ENCODE results near the gene APOBEC3F.

APOBEC3F gene

GRCh38 chr22:39092111-39092862 is 51.6 kb downstream of the APOBEC3F start:
- H3K36me3 ChIP-seq (ENCODE audit: control insufficient read depth, insufficient read depth, low read length) = no peaks in the 10 kb centered on the region

DNA sequence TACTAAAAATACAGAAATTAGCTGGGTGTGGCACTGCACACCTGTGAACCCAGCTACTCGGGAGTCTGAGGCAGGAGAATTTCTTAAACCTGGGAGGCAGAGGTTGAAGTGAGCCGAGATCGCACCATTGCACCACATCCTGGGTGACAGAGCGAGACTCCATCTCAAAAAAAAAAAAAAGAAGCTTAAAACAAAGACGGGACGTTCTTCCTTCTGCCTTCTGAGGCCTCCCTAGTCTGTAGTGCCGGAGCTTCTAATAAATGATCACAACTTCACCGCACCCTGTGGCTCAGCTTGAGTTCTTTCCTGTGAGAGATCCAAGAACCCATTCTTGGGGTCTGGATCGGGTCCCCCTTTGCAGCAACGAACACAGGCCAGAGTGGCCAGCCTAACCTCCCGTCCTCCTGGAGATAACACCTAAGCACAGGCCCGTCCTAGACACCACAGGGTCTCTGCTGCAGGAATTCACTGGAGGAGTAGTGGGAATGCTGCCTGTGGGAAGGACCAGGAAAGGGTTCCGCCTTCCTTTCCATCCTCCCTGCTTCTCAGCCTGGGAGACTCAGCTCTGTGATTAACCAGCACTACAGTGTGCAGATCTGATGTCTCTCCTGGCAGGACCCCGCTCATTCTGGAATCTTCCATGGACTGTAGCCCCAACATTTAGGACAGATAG is 54.2 kb downstream of the APOBEC3F start:
- 90 to 92% methylated on average over 14 of the region's 14 CpGs for WGBS, 2 experiments
- no peaks in the 10 kb centered on the region for H3K27me3 ChIP-seq (ENCODE audit: control insufficient read depth, insufficient read depth, low read length, poor library complexity, severe bottlenecking)
- no peak overlapping the region for H3K4me3 ChIP-seq (ENCODE audit: insufficient read depth, low read depth, low read length)
- H3K27ac ChIP-seq (ENCODE audit: insufficient read depth, low read depth, low read length, poor library complexity, severe bottlenecking) = no peak overlapping the region
- H3K4me1 ChIP-seq (ENCODE audit: control insufficient read depth, insufficient read depth, low read length) = peaks cover 19% of the 10 kb centered on the region
- no peaks in the 10 kb centered on the region for H3K36me3 ChIP-seq (ENCODE audit: control insufficient read depth, insufficient read depth, low read length)
- H3K9me3 ChIP-seq (ENCODE audit: control insufficient read depth, low read length) = no peaks in the 10 kb centered on the region

More at GRCh38 chr22:39092111-39092862, 51.6 kb downstream of the APOBEC3F start:
- Histone ChIP-seq H3K9me3 (ENCODE audit: control insufficient read depth, low read length) (no peaks in the 10 kb centered on the region), H3K27me3 (ENCODE audit: control insufficient read depth, insufficient read depth, low read length, poor library complexity, severe bottlenecking) (no peaks in the 10 kb centered on the region), H3K4me3 (ENCODE audit: insufficient read depth, low read depth, low read length) (no peak overlapping the region), H3K4me1 (ENCODE audit: control insufficient read depth, insufficient read depth, low read length) (peaks cover 15% of the 10 kb centered on the region), H3K27ac (ENCODE audit: insufficient read depth, low read depth, low read length, poor library complexity, severe bottlenecking) (no peak overlapping the region)
- 88 to 89% methylated on average over 8 of the region's 8 CpGs for WGBS, 2 experiments

- H3K36me3 ChIP-seq (ENCODE audit: control insufficient read depth, insufficient read depth, low read length) = no peaks in the 10 kb centered on the region
Measured at GRCh38 chr22:39095971-39096370, 55.3 kb downstream of the APOBEC3F start.

GRCh38 chr22:39097098-39098020 is 56.7 kb downstream of the APOBEC3F start, which contains the start of gene APOBEC3H:
Gene APOBEC3H, plus strand, starts transcription at chr22:39097244. Its CDS starts 3,035 bp downstream, at chr22:39100279.
- H3K4me1 ChIP-seq (ENCODE audit: control insufficient read depth, insufficient read depth, low read length) = peaks cover 19% of the 10 kb centered on the region
- H3K27ac ChIP-seq (ENCODE audit: insufficient read depth, low read depth, low read length, poor library complexity, severe bottlenecking) = peak within 1 kb of the TSS; percentile 18
- H3K9me3 ChIP-seq (ENCODE audit: control insufficient read depth, low read length) = no peaks in the 10 kb centered on the region
- H3K4me3 ChIP-seq (ENCODE audit: insufficient read depth, low read depth, low read length) = no peak within 1 kb of the TSS
- no peaks in the 10 kb centered on the region for H3K36me3 ChIP-seq (ENCODE audit: control insufficient read depth, insufficient read depth, low read length)
- no peaks in the 10 kb centered on the region for H3K27me3 ChIP-seq (ENCODE audit: control insufficient read depth, insufficient read depth, low read length, poor library complexity, severe bottlenecking)
- 74 to 80% methylated on average over 8 to 9 of the region's 9 CpGs for WGBS, 2 experiments

More at GRCh38 chr22:39095971-39096370, 55.3 kb downstream of the APOBEC3F start:
- H3K27me3 ChIP-seq (ENCODE audit: control insufficient read depth, insufficient read depth, low read length, poor library complexity, severe bottlenecking) = no peaks in the 10 kb centered on the region
- no peaks in the 10 kb centered on the region for H3K9me3 ChIP-seq (ENCODE audit: control insufficient read depth, low read length)
- no peak overlapping the region for H3K4me3 ChIP-seq (ENCODE audit: insufficient read depth, low read depth, low read length)
- H3K27ac ChIP-seq (ENCODE audit: insufficient read depth, low read depth, low read length, poor library complexity, severe bottlenecking) = no peak overlapping the region
- H3K4me1 ChIP-seq (ENCODE audit: control insufficient read depth, insufficient read depth, low read length) = peaks cover 19% of the 10 kb centered on the region
- WGBS, 2 experiments = 91 to 93% methylated on average over 3 of the region's 3 CpGs

DNA sequence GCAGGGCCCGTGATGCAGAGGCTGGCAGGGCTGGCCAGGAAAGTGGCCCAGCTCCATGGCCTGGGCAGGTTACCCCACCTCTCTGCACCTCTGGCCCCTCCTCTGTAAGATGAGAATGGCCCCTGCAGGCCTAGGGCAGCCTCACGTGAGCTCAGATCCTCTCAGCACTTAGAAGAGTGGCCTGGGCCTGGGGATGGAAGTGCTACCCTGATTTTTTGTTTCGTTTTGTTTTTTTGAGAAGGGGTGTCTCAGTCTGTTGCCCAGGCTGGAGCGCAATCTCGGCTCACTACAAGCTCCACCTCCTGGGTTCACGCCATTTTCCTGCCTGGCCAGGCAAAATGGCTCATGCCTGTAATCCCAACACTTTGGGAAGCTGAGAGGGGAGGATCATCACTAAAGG is 57.4 kb downstream of the APOBEC3F start:
- peaks cover 19% of the 10 kb centered on the region for H3K4me1 ChIP-seq (ENCODE audit: control insufficient read depth, insufficient read depth, low read length)
- H3K27me3 ChIP-seq (ENCODE audit: control insufficient read depth, insufficient read depth, low read length, poor library complexity, severe bottlenecking) = no peaks in the 10 kb centered on the region
- no peaks in the 10 kb centered on the region for H3K36me3 ChIP-seq (ENCODE audit: control insufficient read depth, insufficient read depth, low read length)
- no peak overlapping the region for H3K4me3 ChIP-seq (ENCODE audit: insufficient read depth, low read depth, low read length)
- H3K27ac ChIP-seq (ENCODE audit: insufficient read depth, low read depth, low read length, poor library complexity, severe bottlenecking) = no peak overlapping the region
- WGBS, 2 experiments = 44 to 47% methylated on average over 6 of the region's 6 CpGs
- H3K9me3 ChIP-seq (ENCODE audit: control insufficient read depth, low read length) = no peaks in the 10 kb centered on the region

DNA sequence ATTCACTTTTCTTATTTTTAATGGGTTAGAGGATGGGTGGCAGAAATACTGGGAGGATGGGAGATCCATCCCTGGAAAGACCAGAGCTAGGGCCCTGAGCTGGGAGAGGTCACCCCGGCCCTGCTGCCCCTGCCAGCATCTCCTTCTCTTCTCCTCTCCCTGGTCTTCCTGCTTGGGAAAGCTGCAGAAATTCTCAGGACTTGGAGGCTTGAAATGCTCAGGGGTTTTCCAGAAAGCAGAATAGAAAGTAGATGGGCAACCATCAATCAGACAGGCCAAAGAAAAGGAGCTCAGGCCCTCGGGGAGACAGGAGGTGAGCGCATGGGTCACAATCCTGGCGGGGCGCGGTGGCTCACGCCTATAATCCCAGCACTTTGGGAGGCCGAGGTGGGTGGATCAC is 57.9 kb downstream of the APOBEC3F start:
- H3K27me3 ChIP-seq (ENCODE audit: control insufficient read depth, insufficient read depth, low read length, poor library complexity, severe bottlenecking) = no peaks in the 10 kb centered on the region
- H3K36me3 ChIP-seq (ENCODE audit: control insufficient read depth, insufficient read depth, low read length) = no peaks in the 10 kb centered on the region
- H3K27ac ChIP-seq (ENCODE audit: insufficient read depth, low read depth, low read length, poor library complexity, severe bottlenecking) = no peak overlapping the region
- WGBS, 2 experiments = 92% methylated on average over 8 of the region's 8 CpGs
- H3K9me3 ChIP-seq (ENCODE audit: control insufficient read depth, low read length) = no peaks in the 10 kb centered on the region
- peaks cover 19% of the 10 kb centered on the region for H3K4me1 ChIP-seq (ENCODE audit: control insufficient read depth, insufficient read depth, low read length)
- H3K4me3 ChIP-seq (ENCODE audit: insufficient read depth, low read depth, low read length) = no peak overlapping the region

DNA sequence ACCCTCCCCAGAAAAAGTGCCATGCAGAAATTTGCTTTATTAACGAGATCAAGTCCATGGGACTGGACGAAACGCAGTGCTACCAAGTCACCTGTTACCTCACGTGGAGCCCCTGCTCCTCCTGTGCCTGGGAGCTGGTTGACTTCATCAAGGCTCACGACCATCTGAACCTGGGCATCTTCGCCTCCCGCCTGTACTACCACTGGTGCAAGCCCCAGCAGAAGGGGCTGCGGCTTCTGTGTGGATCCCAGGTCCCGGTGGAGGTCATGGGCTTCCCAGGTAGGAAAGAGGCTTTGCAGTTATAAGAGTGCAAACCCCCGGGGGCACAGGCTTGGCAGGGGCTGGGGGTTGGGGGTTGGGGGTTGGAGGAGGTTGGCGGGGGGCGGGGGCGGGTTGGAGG is 60.6 kb downstream of the APOBEC3F start:
- 87 to 89% methylated on average over 9 of the region's 13 CpGs for WGBS, 2 experiments

GRCh38 chr22:39103431-39103830 is 62.8 kb downstream of the APOBEC3F start:
- no peaks in the 10 kb centered on the region for H3K9me3 ChIP-seq (ENCODE audit: control insufficient read depth, low read length)
- no peak overlapping the region for H3K4me3 ChIP-seq (ENCODE audit: insufficient read depth, low read depth, low read length)
- H3K27ac ChIP-seq (ENCODE audit: insufficient read depth, low read depth, low read length, poor library complexity, severe bottlenecking) = no peak overlapping the region
- WGBS, 2 experiments = 81 to 85% methylated on average over 2 of the region's 2 CpGs
- H3K4me1 ChIP-seq (ENCODE audit: control insufficient read depth, insufficient read depth, low read length) = peaks cover 4% of the 10 kb centered on the region
- no peaks in the 10 kb centered on the region for H3K27me3 ChIP-seq (ENCODE audit: control insufficient read depth, insufficient read depth, low read length, poor library complexity, severe bottlenecking)
- H3K36me3 ChIP-seq (ENCODE audit: control insufficient read depth, insufficient read depth, low read length) = no peaks in the 10 kb centered on the region

More for the DNA sequence above, 60.6 kb downstream of the APOBEC3F start:
- Histone ChIP-seq H3K27ac (ENCODE audit: insufficient read depth, low read depth, low read length, poor library complexity, severe bottlenecking) (no peak overlapping the region), H3K4me1 (ENCODE audit: control insufficient read depth, insufficient read depth, low read length) (peaks cover 19% of the 10 kb centered on the region), H3K36me3 (ENCODE audit: control insufficient read depth, insufficient read depth, low read length) (no peaks in the 10 kb centered on the region), H3K9me3 (ENCODE audit: control insufficient read depth, low read length) (no peaks in the 10 kb centered on the region), H3K4me3 (ENCODE audit: insufficient read depth, low read depth, low read length) (no peak overlapping the region), H3K27me3 (ENCODE audit: control insufficient read depth, insufficient read depth, low read length, poor library complexity, severe bottlenecking) (no peaks in the 10 kb centered on the region)
